ENCODE data around the gene COL13A1.

Gene COL13A1

DNA sequence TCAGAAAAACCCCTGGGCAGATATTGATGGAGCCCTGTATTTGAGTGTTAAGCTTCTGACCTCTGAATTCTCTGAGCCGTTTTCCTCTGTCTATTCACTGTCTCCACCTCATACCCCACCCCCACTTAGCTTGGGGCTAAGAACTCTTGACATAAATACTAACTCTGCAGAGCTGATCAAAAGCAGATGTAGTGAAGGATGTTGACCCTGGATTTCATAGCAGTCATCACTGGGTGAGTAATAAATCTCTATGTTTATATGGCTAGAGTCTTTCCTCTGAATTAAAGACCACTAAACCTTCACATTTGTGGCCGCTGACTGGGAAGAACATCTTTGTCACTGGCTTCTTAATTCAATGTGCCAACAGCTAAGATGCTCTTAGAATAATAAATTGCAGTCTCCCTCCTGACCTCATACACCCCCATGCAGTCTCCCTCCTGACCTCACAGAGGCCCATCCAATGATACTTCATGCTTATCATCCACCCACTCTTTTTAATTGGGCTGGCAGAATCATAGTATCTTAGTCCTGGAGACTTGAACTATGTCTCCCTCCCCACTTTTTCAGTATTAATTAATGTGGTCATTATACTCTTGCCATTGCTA is 172.9 kb downstream of the COL13A1 start:
- DNase-seq, result no peak

- no peak for DNase-seq
Measured at GRCh38 chr10:69976795-69977546, 175.3 kb downstream of the COL13A1 start.

- DNase-seq, result no peak
Measured at GRCh38 chr10:69979174-69979573, 177.5 kb downstream of the COL13A1 start.

GRCh38 chr10:69980672-69981071 is 179.0 kb downstream of the COL13A1 start:
- DNase-seq, result no peak

GRCh38 chr10:69988094-69988493 is 186.4 kb downstream of the COL13A1 start:
- no peak for DNase-seq

DNA sequence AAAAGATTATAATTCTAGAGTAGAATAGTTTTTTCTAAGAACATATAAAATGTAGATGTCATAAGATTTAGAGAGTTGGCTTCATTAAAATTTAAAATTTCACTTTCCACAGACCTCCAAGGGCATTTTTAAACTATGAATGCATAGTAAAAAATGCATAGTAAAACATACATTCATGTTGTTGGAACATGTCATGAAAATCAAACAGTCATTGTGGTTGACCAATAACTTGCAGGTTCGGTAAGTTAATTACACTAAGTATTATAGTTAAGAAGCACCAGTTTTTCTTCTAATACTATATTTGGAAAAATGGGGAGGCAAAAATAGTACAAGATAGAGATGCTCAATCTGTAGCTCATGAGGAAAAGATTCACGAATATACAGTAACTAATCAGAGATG is 189.4 kb downstream of the COL13A1 start:
- DNase-seq, result no peak

- DNase-seq, result no peak
Measured at GRCh38 chr10:69994262-69994661, 192.6 kb downstream of the COL13A1 start.

- no peak for DNase-seq
Measured at GRCh38 chr10:69996611-69997010, 194.9 kb downstream of the COL13A1 start.

- DNase-seq, result no peak
Measured at GRCh38 chr10:70000262-70000661, 198.6 kb downstream of the COL13A1 start.

DNA sequence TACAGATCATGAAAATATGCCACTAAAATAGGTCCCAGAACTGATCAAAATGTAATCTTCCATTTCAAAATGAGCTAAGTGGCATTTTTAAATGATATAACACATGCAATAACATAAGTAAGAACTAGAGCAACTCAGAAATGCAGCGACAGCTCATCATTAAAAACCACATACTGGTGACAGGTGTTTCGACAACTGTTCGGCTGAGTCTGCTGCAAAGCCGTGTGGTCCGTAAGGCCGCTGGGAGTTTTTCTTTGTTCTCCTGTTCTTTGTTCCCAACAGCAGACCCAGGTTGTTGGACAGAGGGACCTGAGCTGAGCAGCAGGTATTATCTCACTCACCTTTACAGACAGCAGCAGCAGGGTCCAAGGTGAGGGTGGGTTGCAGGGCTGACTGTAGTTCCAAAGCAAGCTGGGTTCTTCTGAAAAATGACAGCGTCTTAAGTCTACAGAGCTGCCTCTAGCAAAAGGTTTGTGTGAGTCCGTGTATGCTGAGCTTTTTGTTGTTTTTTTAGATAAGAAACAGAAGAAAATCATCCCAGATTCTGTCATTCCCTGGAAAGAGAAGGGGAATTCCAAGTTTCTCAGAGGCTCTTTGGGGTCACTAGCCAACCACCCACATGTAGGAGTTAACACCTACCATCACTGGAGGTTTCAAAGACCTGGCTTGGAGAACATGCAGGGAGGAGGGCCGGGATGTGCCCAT is 205.6 kb downstream of the COL13A1 start:
- no peak for DNase-seq
